Measurements from ENCODE around the gene GPANK1. TPM values are rescaled to one million over a fixed set of nuclear protein-coding genes. Genes with fewer than 3 reads are reported as not detected.

Gene GPANK1
- total and polyA plus RNA-seq, 2 of the 13 experiments (the other 11 are each of a cell fraction or from before 2014, with no cell fraction given): 15.4 to 22.8 TPM

- TF ChIP-seq ARID4A (CRISPR knock-in tag; IDR thresholded peaks at IDR 0.05; ENCODE audit: borderline replicate concordance) (peak; percentile 11; the same call in 1 of the 2 replicates), AKNA (CRISPR knock-in tag; IDR thresholded peaks at IDR 0.05; ENCODE audit: borderline replicate concordance) (0 out of 2 replicates have a peak, but pooled peaks have one; percentile 37), ZSCAN22 (CRISPR knock-in tag; IDR thresholded peaks at IDR 0.05) (no peak), RFX5 (IDR thresholded peaks at IDR 0.05; ENCODE audit: low read depth, low read length) (no peak), ZNF296 (CRISPR knock-in tag; conservative IDR thresholded peaks at IDR 0.05) (no peak), KMT2B (CRISPR knock-in tag; IDR thresholded peaks at IDR 0.05) (no peak), SOX6 (IDR thresholded peaks at IDR 0.05) (no peak), SOX6 (CRISPR knock-in tag; IDR thresholded peaks at IDR 0.05) (no peak), ZSCAN20 (CRISPR knock-in tag; IDR thresholded peaks at IDR 0.05; ENCODE audit: borderline replicate concordance) (no peak), ZC3H13 (CRISPR knock-in tag; IDR thresholded peaks at IDR 0.05) (peak; percentile 59; the same call in 1 of the 2 replicates), RXRB (CRISPR knock-in tag; IDR thresholded peaks at IDR 0.05; ENCODE audit: borderline replicate concordance) (no peak), BCLAF1 (IDR thresholded peaks at IDR 0.05) (no peak), ZNF350 (CRISPR knock-in tag; IDR thresholded peaks at IDR 0.05; ENCODE audit: borderline replicate concordance, low read depth) (no peak), ZSCAN21 (CRISPR knock-in tag; IDR thresholded peaks at IDR 0.05; ENCODE audit: borderline replicate concordance) (no peak), ISX (CRISPR knock-in tag; conservative IDR thresholded peaks at IDR 0.05) (no peak), MED8 (CRISPR knock-in tag; IDR thresholded peaks at IDR 0.05; ENCODE audit: insufficient replicate concordance) (no peak), NFYB (CRISPR knock-in tag; IDR thresholded peaks at IDR 0.05) (no peak), ZNF576 (CRISPR knock-in tag; IDR thresholded peaks at IDR 0.05) (no peak)
These were observed 6.6 kb downstream of the GPANK1 start (continued) for GRCh38 chr6:31658158-31658688.

Measured in HepG2 (cell line).